ENCODE data around the gene PRM3. TPM values are rescaled to one million over a fixed set of nuclear protein-coding genes. Genes with fewer than 3 reads are reported as not detected.

The PRM3 gene
- total RNA-seq, 1 donor from 2014 or later, result not detected

DNA sequence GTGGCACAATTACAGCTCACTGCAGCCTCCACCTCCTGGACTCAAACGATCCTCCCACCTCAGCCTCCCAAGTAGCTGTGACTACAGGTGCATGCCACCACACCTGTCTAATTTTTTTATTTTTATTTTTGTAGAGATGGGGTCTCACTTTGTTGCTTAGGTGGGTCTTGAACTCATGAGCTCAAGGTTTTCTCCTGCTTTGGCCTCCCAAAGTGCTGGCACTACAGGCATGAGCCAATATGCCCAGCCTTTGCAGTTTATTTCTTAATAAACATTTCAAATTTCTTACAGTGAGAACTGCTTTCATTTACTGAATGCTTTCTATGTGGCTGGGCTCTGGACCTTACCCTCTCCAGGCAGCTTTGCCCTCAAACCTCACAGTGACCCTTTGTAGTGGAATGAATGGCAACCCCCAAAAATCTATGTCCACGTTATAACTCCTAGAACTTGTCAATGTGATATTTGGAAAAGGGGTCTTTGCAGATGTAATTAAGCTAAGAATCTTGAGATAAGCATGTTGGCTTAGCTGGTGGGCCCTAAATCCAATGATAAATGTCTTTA lies 2.7 kb downstream of the PRM3 start:
- no peak for DNase-seq (ENCODE audit: low spot score in 2 of 2)
- no peaks in the 10 kb centered on the region for H3K9me3 ChIP-seq
- intact Hi-C loops (cut with DNase I), result no loop called here
- TF ChIP-seq, protein P1, sequence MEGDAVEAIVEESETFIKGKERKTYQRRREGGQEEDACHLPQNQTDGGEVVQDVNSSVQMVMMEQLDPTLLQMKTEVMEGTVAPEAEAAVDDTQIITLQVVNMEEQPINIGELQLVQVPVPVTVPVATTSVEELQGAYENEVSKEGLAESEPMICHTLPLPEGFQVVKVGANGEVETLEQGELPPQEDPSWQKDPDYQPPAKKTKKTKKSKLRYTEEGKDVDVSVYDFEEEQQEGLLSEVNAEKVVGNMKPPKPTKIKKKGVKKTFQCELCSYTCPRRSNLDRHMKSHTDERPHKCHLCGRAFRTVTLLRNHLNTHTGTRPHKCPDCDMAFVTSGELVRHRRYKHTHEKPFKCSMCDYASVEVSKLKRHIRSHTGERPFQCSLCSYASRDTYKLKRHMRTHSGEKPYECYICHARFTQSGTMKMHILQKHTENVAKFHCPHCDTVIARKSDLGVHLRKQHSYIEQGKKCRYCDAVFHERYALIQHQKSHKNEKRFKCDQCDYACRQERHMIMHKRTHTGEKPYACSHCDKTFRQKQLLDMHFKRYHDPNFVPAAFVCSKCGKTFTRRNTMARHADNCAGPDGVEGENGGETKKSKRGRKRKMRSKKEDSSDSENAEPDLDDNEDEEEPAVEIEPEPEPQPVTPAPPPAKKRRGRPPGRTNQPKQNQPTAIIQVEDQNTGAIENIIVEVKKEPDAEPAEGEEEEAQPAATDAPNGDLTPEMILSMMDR (IDR thresholded peaks at IDR 0.05), result no peak
- no peak overlapping the region for H3K4me3 ChIP-seq
- H3K36me3 ChIP-seq, result no peaks in the 10 kb centered on the region
- H3K27me3 ChIP-seq, result no peaks in the 10 kb centered on the region
- H3K4me1 ChIP-seq, result no peaks in the 10 kb centered on the region
- no peak overlapping the region for H3K27ac ChIP-seq

DNA sequence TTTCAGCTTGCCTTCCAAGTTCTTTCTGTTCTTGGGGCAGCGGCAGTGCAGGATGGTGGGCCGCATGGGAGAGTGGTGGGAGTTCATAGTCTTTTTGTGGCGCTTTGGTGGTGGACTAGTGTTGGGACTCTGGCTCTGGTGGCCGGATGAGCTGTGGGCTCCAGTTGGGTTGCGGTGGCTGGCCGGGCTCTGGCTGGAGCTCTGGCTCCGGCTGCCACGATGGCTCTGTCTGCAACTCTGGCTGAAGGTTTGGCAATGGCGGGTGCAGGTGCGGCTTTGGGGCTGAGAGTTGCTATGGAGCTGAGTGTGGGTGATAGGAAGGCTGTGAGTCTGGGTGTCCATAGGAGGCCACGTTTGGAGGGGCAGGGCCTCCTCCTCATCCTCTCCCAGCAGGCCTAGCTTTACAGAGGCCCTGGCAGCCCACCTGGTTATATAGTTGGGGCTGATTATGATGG lies 4.5 kb downstream of the PRM3 start, which contains the start of gene TNP2:
TSS of gene TNP2 (minus strand) at position 405 of the 455 bp plus-strand sequence. CDS start at position 342, 63 bp downstream.
- Histone ChIP-seq H3K4me1 (no peaks in the 10 kb centered on the region), H3K36me3 (no peaks in the 10 kb centered on the region), H3K27ac (no peak within 1 kb of the TSS), H3K27me3 (no peaks in the 10 kb centered on the region), H3K4me3 (no peak within 1 kb of the TSS), H3K9me3 (no peaks in the 10 kb centered on the region)
- TF ChIP-seq, protein P1 (IDR thresholded peaks at IDR 0.05), result no peak
- intact Hi-C loops (cut with DNase I), result no loop called here
- no peak for DNase-seq (ENCODE audit: low spot score in 2 of 2)

DNA sequence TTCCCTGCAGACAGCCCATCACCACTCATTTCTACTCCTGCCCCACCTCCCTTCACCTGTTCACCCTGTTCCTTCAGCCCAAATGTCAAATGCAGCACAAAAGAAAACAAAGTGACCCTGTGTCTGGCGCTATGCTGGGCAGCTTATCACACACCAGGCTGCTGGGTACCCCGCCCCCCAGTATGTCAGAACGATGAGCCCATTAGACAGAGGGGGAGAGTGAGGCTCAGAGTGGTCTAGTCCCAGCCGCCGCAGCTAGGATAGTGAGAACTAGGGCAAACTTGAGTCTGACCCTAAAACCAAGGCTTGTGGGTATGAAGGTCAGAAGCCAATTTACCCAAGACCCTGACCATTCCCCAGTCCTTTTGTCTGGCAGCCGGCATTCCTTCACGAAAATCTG lies 8.3 kb downstream of the PRM3 start:
- TF ChIP-seq, protein P1 (IDR thresholded peaks at IDR 0.05), result no peak
- intact Hi-C loops (cut with DNase I), result no loop called here
- H3K27ac ChIP-seq, result no peak overlapping the region

DNA sequence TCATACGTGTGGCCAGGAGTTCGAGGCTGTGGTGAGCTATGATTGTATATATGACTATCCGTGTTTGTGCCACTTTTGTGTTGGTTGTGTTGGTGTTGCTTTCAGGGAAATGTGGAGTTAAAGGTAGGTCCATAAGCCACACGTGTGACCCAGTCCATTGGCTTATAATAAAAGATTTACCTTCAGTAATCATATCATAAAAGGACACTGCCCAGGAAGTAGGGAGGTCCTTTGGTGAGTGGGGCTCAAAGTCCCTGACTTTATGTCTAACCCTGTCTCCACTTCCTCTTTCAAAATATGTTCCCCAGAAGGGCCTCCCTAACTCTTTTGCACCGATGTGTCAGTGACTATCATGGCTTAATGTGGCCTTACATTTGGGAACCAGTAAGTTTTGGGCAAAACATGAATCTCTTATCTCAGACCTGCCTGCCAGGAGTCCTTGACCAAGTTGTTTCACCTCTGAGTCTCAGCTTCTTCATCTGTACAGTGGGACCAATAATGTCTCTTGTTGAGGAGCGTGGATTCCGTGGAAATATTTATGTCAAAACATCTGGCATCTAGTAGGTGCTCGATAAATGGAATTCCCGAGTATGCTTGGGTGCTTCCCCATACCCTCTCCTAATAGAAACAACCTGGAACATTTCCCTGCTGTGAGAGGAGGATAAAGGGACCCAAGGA lies 9.1 kb downstream of the PRM3 start:
- no peak overlapping the region for H3K4me3 ChIP-seq
- no peak for DNase-seq (ENCODE audit: low spot score in 2 of 2)
- TF ChIP-seq, protein P1 (IDR thresholded peaks at IDR 0.05), result no peak
- intact Hi-C loops (cut with DNase I), result no loop called here
- H3K9me3 ChIP-seq, result no peaks in the 10 kb centered on the region
- no peaks in the 10 kb centered on the region for H3K27me3 ChIP-seq
- no peak overlapping the region for H3K27ac ChIP-seq
- H3K4me1 ChIP-seq, result peaks cover 0 to 1% of the 10 kb centered on the region in 2 donors
- no peaks in the 10 kb centered on the region for H3K36me3 ChIP-seq

More for the DNA sequence above, 8.3 kb downstream of the PRM3 start:
- Histone ChIP-seq H3K36me3 (no peaks in the 10 kb centered on the region), H3K9me3 (no peaks in the 10 kb centered on the region), H3K27me3 (no peaks in the 10 kb centered on the region), H3K4me3 (no peak overlapping the region), H3K4me1 (no peaks in the 10 kb centered on the region)
- no peak for DNase-seq (ENCODE audit: low spot score in 2 of 2)

DNA sequence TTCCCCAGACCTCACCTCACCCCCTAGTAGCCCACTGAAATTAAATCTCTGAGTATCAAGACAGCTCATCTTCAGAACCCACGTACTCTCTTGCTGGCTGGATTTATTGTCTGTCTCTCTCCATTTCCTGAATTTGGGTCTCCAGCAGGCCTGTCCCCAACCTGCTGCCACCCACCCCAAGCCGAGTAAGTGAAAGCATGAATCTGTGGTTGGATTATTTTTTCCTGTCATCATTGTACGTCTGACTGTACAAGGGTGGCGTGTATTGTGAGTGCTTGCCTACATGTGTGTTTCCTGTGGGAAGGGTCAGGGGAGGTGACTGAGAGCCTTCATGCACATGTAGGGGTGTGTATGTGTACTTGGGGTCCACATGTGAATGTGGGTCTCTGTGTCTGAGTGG lies 9.7 kb downstream of the PRM3 start:
- Histone ChIP-seq H3K36me3 (no peaks in the 10 kb centered on the region), H3K9me3 (no peaks in the 10 kb centered on the region), H3K27me3 (no peaks in the 10 kb centered on the region), H3K27ac (no peak overlapping the region), H3K4me1 (peaks cover 0 to 7% of the 10 kb centered on the region in 2 donors), H3K4me3 (no peak overlapping the region)
- intact Hi-C loops (cut with DNase I), result no loop called here
- DNase-seq (ENCODE audit: low spot score in 2 of 2), result no peak
- TF ChIP-seq, protein P1 (IDR thresholded peaks at IDR 0.05), result no peak

Data from ascending aorta (tissue), 2 donors.